Measurements from ENCODE around the gene ACSS2.

DNA sequence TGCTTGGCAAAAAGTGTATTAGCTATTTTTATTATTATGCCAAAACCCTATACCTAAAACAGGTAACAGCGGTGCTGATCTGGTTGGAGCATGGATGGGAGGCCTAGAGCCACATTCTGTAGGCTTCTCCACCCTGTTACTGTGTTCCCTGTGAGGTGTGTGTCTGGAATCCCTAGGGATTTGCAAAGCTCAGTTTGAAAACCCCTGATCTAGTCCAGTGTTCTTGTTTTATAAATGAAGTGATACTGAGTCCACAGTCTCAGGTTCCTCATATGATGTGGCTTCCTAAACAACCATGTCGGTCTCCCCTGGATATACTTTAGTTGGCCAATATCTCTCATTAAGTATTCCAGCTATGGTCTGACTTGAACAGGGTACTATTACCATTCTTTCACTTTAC lies 16.3 kb downstream of the ACSS2 start:
- TF ChIP-seq YY1 (IDR thresholded peaks at IDR 0.05; ENCODE audit: insufficient read depth, insufficient read length) = no peak
- no peak for TF ChIP-seq SUZ12 (IDR thresholded peaks at IDR 0.05; ENCODE audit: extremely low read depth, insufficient read depth, insufficient read length)
- TF ChIP-seq ZNF274 (IDR thresholded peaks at IDR 0.05; ENCODE audit: low read depth, low read length) = no peak

Data from NT2/D1 (cell line).